Measurements from ENCODE around the gene ALDH16A1.
"Not testable (repeated sequence)": the region's sequence is repeated elsewhere in the genome, so short reads cannot be mapped to it uniquely, and the experiment has no call there.

Gene ALDH16A1

GRCh38 chr19:49465371-49465770, 12.3 kb downstream of the ALDH16A1 start:
- no peak for DNase-seq (ENCODE audit: low read depth in 2 of 2)

- DNase-seq (ENCODE audit: low read depth in 2 of 2): no peak
Measured at GRCh38 chr19:49468199-49468598, 15.2 kb downstream of the ALDH16A1 start.

GRCh38 chr19:49468746-49469447, 15.9 kb downstream of the ALDH16A1 start:
- peak in 1 of 2 experiments; percentile 66 for DNase-seq (ENCODE audit: low read depth in 2 of 2)

- peak in 1 of 2 experiments; percentile 72 for DNase-seq (ENCODE audit: low read depth in 2 of 2)
Measured at GRCh38 chr19:49469828-49470614, 17.0 kb downstream of the ALDH16A1 start.

GRCh38 chr19:49470615-49470978, 17.6 kb downstream of the ALDH16A1 start:
- no peak for DNase-seq (ENCODE audit: low read depth in 2 of 2)

GRCh38 chr19:49472936-49473335, 19.9 kb downstream of the ALDH16A1 start:
- DNase-seq (ENCODE audit: low read depth in 2 of 2): no peak

GRCh38 chr19:49473501-49473867, 20.5 kb downstream of the ALDH16A1 start:
- DNase-seq (ENCODE audit: low read depth in 2 of 2): not testable (repeated sequence)

GRCh38 chr19:49473868-49474541, 21.0 kb downstream of the ALDH16A1 start, which contains the start of gene FLT3LG:
TSS of gene FLT3LG (plus strand) at chr19:49474215. CDS start at chr19:49474640, 425 bp downstream.
- DNase-seq (ENCODE audit: low read depth in 2 of 2): peak; percentile 71 to 77

- no peak for DNase-seq (ENCODE audit: low read depth in 2 of 2)
Measured at GRCh38 chr19:49474542-49474924, 21.5 kb downstream of the ALDH16A1 start.

GRCh38 chr19:49475191-49475917, 22.3 kb downstream of the ALDH16A1 start:
- DNase-seq (ENCODE audit: low read depth in 2 of 2): no peak

- peak in 1 of 2 experiments; percentile 81 for DNase-seq (ENCODE audit: low read depth in 2 of 2)
Measured at GRCh38 chr19:49475995-49476880, 23.2 kb downstream of the ALDH16A1 start.

- DNase-seq (ENCODE audit: low read depth in 2 of 2): no peak
Measured at GRCh38 chr19:49479975-49480628, 27.1 kb downstream of the ALDH16A1 start.

GRCh38 chr19:49481020-49481683, 28.1 kb downstream of the ALDH16A1 start:
- DNase-seq (ENCODE audit: low read depth in 2 of 2): no peak

- no peak for DNase-seq (ENCODE audit: low read depth in 2 of 2)
Measured at GRCh38 chr19:49486232-49486631, 33.2 kb downstream of the ALDH16A1 start.

- DNase-seq (ENCODE audit: low read depth in 2 of 2): no peak
Measured at GRCh38 chr19:49486710-49487276, 33.8 kb downstream of the ALDH16A1 start.

GRCh38 chr19:49487277-49488045, 34.4 kb downstream of the ALDH16A1 start, which contains the start of gene RPL13A:
TSS of gene RPL13A (plus strand) at chr19:49487608. CDS start at chr19:49487630, 22 bp downstream.
- DNase-seq (ENCODE audit: low read depth in 2 of 2): peak; percentile 99 to 100

- no peak for DNase-seq (ENCODE audit: low read depth in 2 of 2)
Measured at GRCh38 chr19:49488046-49488862, 35.2 kb downstream of the ALDH16A1 start.

Data from stimulated activated CD4-positive, alpha-beta T cell treated with anti-CD3 and anti-CD28 coated beads, Interleukin-12 subunit alpha, Interleukin-12 subunit beta, amount 100 ng/mL, for 24 hours (primary cell).